BLaER1 treated with 17β-estradiol and CSF1 and Interleukin-3, amounts not matched to agents 10 nM and 100 nM (cell line): ENCODE measurements around the gene FBXL13.

Experiments used
- H3K27ac ChIP-seq, 11 experiments: shearing (Covaris generic); formaldehyde crosslinking; 2 replicates each; pipeline ENCODE4 v1.8.1; 2022
- H3K27me3 ChIP-seq, 11 experiments: shearing (Covaris generic); formaldehyde crosslinking; 2 replicates each; pipeline ENCODE4 v1.8.1; 2022
- H3K36me3 ChIP-seq, 11 experiments: shearing (Covaris generic); formaldehyde crosslinking; 2 replicates each; pipeline ENCODE4 v1.8.1; 2022
- H3K4me1 ChIP-seq, 10 experiments: shearing (Covaris generic); formaldehyde crosslinking; 2 replicates each; pipeline ENCODE4 v1.8.1; 2022
- H3K4me2 ChIP-seq, 11 experiments: shearing (Covaris generic); formaldehyde crosslinking; 2 replicates each; pipeline ENCODE4 v1.8.1; 2022
- H3K4me3 ChIP-seq, 10 experiments: shearing (Covaris generic); formaldehyde crosslinking; 2 replicates each; pipeline ENCODE4 v1.8.1; 2022
- H3K9ac ChIP-seq, 11 experiments: shearing (Covaris generic); formaldehyde crosslinking; 2 replicates each; pipeline ENCODE4 v1.8.1; 2022
- H3K9me3 ChIP-seq, 11 experiments: shearing (Covaris generic); formaldehyde crosslinking; replicated peaks in 1 of 11; 2 replicates each; pipeline ENCODE4 v1.8.1; 2022
- H4K20me1 ChIP-seq, 11 experiments: shearing (Covaris generic); formaldehyde crosslinking; 2 replicates each; pipeline ENCODE4 v1.8.1; 2022
- Cebpa-rat ChIP-seq, 11 experiments: shearing (Covaris generic); IDR thresholded peaks; 2 replicates each; pipeline ENCODE4 v1.8.1; 2022

The FBXL13 gene

DNA sequence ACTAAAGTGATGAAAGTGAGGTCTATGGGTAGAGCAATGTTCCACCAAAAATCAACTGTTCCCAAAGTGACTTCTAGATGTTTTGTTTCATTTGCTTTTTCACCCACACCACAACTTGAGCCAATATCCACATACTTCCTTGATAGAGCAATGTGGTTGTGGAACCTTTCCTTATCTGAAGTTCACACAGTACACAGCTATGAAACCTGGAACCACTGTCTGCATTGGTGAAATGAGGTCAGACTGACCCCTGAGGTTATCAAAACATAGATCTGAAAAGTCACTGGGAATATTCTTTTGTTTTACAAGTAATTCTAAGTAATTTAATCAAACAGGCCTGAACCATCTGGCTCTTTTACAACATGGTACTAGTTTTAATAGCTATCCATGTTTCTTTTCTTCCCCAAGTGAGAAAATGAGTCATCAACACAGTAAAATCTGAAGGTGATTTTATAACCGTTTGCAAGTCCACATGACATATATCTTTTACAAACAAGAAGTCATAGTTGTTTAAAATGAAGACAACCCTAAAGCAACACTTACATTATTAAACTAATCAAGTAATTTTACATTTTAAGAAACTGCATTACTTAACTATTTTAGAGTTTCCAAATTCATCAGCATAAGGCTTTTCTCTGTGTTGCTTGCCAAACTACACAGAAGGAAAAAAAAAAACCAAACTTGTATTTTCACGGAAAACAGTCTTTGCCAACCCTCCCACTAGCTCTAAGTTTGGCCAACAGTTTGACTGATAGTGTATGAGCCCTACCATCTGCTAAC, 81.5 kb downstream of the FBXL13 start:
- TF ChIP-seq Cebpa-rat (IDR thresholded peaks at IDR 0.05): no peak
- H3K4me1 ChIP-seq: peaks cover 0 to 48% (median 19%) of the 10 kb centered on the region in 10 experiments; a peak in 13 of 20 replicates
- no peak overlapping the region for H3K27ac ChIP-seq
- H3K9ac ChIP-seq: no peak overlapping the region
- 0 out of 22 replicates have a peak overlapping the region, but pooled peaks of 1 of the 11 experiments have one; percentile 5 for H3K4me2 ChIP-seq
- H3K4me3 ChIP-seq: no peak overlapping the region
- peaks cover 7 to 12% (median 8%) of the 10 kb centered on the region in 11 experiments; a peak in 20 of 22 replicates for H3K9me3 ChIP-seq
- H3K27me3 ChIP-seq: no peaks in the 10 kb centered on the region
- no peaks in the 10 kb centered on the region for H3K36me3 ChIP-seq
- H4K20me1 ChIP-seq: no peaks in the 10 kb centered on the region

DNA sequence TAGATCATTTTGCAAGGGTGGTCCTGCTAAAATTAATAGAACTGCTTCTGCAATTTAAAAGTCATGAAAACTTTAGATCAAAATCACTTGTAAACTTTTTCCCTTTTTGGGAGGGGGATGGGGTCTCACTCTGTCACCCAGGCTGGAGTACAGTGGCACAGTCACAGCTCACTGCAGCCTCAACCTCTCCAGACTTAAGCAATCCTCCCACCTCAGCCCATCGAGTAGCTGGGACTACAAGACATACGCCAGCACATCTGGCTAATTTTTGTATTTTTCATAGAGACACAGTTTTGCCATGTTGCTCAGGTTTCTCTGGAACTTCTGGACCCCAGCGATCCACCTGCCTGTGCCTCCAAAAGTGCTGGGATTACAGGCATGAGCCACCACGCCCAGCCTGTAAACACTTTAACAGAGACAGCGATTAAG, 82.1 kb downstream of the FBXL13 start:
- H3K36me3 ChIP-seq: no peaks in the 10 kb centered on the region
- no peak overlapping the region for H3K4me3 ChIP-seq
- H3K4me1 ChIP-seq: peaks cover 0 to 48% (median 19%) of the 10 kb centered on the region in 10 experiments; a peak in 13 of 20 replicates
- peaks cover 7 to 12% (median 8%) of the 10 kb centered on the region in 11 experiments; a peak in 20 of 22 replicates for H3K9me3 ChIP-seq
- H3K27me3 ChIP-seq: no peaks in the 10 kb centered on the region
- no peaks in the 10 kb centered on the region for H4K20me1 ChIP-seq
- H3K4me2 ChIP-seq: peak overlapping the region in 1 of 11 experiments; percentile 77; a peak in 1 of 22 replicates
- TF ChIP-seq Cebpa-rat (IDR thresholded peaks at IDR 0.05): no peak
- H3K27ac ChIP-seq: no peak overlapping the region
- H3K9ac ChIP-seq: no peak overlapping the region

GRCh38 chr7:102991540-102992214, 82.9 kb downstream of the FBXL13 start:
- Histone ChIP-seq H4K20me1 (no peaks in the 10 kb centered on the region), H3K4me2 (peak overlapping the region in 6 of 11 experiments; percentile 13 to 77 (median 42); a peak in 10 of 22 replicates), H3K4me1 (peaks cover 0 to 48% (median 19%) of the 10 kb centered on the region in 10 experiments; a peak in 13 of 20 replicates), H3K36me3 (no peaks in the 10 kb centered on the region), H3K4me3 (no peak overlapping the region), H3K27ac (no peak overlapping the region), H3K9me3 (peaks cover 7 to 12% (median 8%) of the 10 kb centered on the region in 11 experiments; a peak in 20 of 22 replicates), H3K27me3 (no peaks in the 10 kb centered on the region), H3K9ac (no peak overlapping the region)
- TF ChIP-seq Cebpa-rat (IDR thresholded peaks at IDR 0.05): no peak

DNA sequence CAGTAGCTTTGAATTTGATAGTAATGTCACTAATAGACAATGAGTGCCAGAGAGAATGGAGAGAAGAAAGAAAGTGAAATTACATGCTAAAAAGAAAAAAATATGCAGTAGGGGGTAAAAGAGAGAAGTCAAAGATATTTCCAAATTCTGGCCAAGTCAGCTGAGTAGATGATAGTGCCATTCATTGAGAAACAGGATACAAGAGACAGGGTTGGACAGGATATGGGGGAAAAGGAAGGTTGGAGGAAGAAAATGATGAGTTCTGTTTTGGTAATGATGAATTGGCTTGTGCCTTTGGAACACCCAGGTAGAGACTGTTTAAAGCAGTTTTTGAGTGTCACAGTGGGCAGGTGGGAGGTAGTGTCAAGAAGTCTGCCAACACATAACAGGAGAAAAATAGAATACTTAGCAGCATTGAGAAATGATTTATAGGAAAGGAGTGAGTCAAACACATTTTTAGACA, 83.5 kb downstream of the FBXL13 start:
- H3K9ac ChIP-seq: no peak overlapping the region
- no peaks in the 10 kb centered on the region for H4K20me1 ChIP-seq
- no peaks in the 10 kb centered on the region for H3K27me3 ChIP-seq
- peak overlapping the region in 6 of 11 experiments; percentile 13 to 77 (median 42); a peak in 10 of 22 replicates for H3K4me2 ChIP-seq
- H3K27ac ChIP-seq: no peak overlapping the region
- no peaks in the 10 kb centered on the region for H3K36me3 ChIP-seq
- no peak for TF ChIP-seq Cebpa-rat (IDR thresholded peaks at IDR 0.05)
- H3K9me3 ChIP-seq: peaks cover 7 to 12% (median 8%) of the 10 kb centered on the region in 11 experiments; a peak in 20 of 22 replicates
- peaks cover 0 to 48% (median 19%) of the 10 kb centered on the region in 10 experiments; a peak in 13 of 20 replicates for H3K4me1 ChIP-seq
- no peak overlapping the region for H3K4me3 ChIP-seq

DNA sequence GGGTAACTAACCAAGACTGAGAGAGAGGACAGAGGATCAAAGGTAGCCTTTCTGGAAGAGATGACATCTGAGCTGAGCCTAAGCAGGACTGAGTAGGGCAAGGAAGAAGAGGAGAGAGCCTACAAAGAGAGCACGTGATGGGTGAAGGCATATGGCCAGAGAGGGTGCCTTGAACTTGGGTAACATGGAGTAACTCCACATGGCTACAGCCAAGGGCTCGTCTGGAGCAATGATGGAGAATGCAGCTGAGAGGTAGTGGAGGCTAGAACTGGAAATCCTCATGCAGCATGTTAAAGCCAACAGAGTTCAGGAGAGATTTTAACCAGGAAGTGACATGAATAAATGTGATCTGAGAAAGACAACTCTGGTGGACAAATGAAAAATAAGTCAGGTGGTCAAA, 84.0 kb downstream of the FBXL13 start:
- no peaks in the 10 kb centered on the region for H4K20me1 ChIP-seq
- peaks cover 0 to 48% (median 19%) of the 10 kb centered on the region in 10 experiments; a peak in 13 of 20 replicates for H3K4me1 ChIP-seq
- H3K9ac ChIP-seq: no peak overlapping the region
- H3K27ac ChIP-seq: no peak overlapping the region
- H3K4me3 ChIP-seq: no peak overlapping the region
- no peaks in the 10 kb centered on the region for H3K36me3 ChIP-seq
- H3K4me2 ChIP-seq: peak overlapping the region in 5 of 11 experiments; percentile 23 to 77 (median 49); a peak in 7 of 22 replicates
- no peaks in the 10 kb centered on the region for H3K27me3 ChIP-seq
- no peak for TF ChIP-seq Cebpa-rat (IDR thresholded peaks at IDR 0.05)
- peaks cover 7 to 12% (median 8%) of the 10 kb centered on the region in 11 experiments; a peak in 20 of 22 replicates for H3K9me3 ChIP-seq

DNA sequence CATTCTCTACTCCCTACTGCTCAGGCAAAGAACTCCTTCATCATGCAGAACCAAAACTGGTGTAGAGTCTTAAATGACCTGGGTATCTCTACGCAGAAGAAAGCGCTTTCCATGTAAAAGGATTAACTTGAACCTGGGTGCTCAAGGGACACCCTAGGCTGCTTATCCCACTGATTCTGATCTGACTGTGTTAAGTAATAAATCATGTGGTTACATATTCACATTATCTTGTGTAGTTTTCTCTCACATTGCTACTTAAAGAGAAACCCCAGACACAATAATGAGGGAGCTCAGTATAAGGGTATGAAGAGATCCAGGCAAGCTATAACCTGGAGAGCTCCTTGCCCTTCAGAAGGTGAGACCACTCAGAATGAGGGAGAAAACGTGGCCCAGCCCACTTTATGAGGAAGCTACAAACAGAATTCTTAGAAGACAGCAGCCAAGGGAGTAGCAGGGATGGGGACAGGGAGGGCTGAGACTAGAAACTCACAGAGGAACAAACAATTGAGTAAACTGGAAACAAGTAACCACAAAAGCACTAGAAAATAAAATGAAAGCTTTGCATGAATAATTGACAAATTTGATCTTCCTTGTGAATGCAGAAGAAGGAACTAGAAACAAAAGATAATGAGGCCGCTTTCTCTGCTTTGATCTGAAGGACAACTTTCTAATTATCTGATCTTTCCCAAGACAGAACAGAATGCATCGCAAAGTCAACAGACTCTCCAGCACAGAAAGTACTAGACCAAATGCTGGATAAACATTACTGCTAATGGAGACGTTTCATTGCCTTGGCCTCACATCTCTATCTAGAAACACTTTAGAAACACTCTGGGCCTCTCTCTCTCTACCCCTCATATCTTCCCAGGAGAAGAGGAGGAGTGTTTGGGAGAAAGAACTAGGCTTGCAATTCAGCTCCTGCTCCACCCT, 85.7 kb downstream of the FBXL13 start:
- Histone ChIP-seq H4K20me1 (no peaks in the 10 kb centered on the region), H3K27ac (no peak overlapping the region), H3K36me3 (no peaks in the 10 kb centered on the region), H3K4me3 (no peak overlapping the region; a peak in 1 of 20 replicates), H3K4me1 (peaks cover 0 to 48% (median 19%) of the 10 kb centered on the region in 10 experiments; a peak in 13 of 20 replicates), H3K9ac (0 out of 22 replicates have a peak overlapping the region, but pooled peaks of 1 of the 11 experiments have one; percentile 6), H3K4me2 (peak overlapping the region in 9 of 11 experiments; percentile 2 to 89 (median 45); a peak in 14 of 22 replicates), H3K27me3 (no peaks in the 10 kb centered on the region), H3K9me3 (no peaks in the 10 kb centered on the region)
- no peak for TF ChIP-seq Cebpa-rat (IDR thresholded peaks at IDR 0.05)

DNA sequence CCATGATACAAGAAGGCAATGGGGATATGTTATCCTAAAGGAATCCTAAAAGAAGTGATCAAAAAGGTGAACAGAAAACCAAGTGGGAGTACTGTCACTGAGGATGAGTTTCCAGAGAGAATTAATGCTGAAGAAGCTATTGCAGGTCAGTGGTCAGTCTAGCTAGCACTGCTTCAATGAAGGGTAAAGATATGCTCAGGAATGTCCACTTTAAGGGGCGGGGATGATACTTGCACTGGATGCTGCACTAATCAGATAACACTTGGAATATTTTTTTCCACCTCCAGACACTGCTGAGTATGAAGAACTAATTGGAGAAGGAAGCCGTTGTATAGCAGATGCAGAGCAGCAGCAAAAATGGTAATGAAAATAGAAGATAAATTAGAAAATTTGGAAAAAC, 86.5 kb downstream of the FBXL13 start:
- no peak for TF ChIP-seq Cebpa-rat (IDR thresholded peaks at IDR 0.05)
- no peaks in the 10 kb centered on the region for H3K27me3 ChIP-seq
- no peak overlapping the region for H3K4me3 ChIP-seq
- H3K4me1 ChIP-seq: peaks cover 0 to 47% (median 19%) of the 10 kb centered on the region in 10 experiments; a peak in 13 of 20 replicates
- no peak overlapping the region for H3K27ac ChIP-seq
- H3K9ac ChIP-seq: no peak overlapping the region
- H4K20me1 ChIP-seq: no peaks in the 10 kb centered on the region
- no peaks in the 10 kb centered on the region for H3K9me3 ChIP-seq
- H3K36me3 ChIP-seq: no peaks in the 10 kb centered on the region
- peak overlapping the region in 1 of 11 experiments; percentile 67; a peak in 1 of 22 replicates for H3K4me2 ChIP-seq

- Histone ChIP-seq H3K36me3 (no peaks in the 10 kb centered on the region), H4K20me1 (no peaks in the 10 kb centered on the region), H3K4me2 (no peak overlapping the region), H3K4me3 (no peak overlapping the region), H3K27ac (no peak overlapping the region), H3K27me3 (no peaks in the 10 kb centered on the region), H3K9ac (no peak overlapping the region), H3K9me3 (0 out of 22 replicates have a peak, but pooled peaks cover 0 to 2% (median 0%) of the 10 kb centered on the region in 11 experiments), H3K4me1 (peaks cover 0 to 20% (median 13%) of the 10 kb centered on the region in 10 experiments; a peak in 13 of 20 replicates)
- TF ChIP-seq Cebpa-rat (IDR thresholded peaks at IDR 0.05): no peak
Observed at GRCh38 chr7:102985176-102985783, 89.3 kb downstream of the FBXL13 start.
